Liver (tissue), 3 donors: ENCODE measurements around the gene CCDC192.

Source experiments
- GABPA ChIP-seq, 2 donors: IDR thresholded peaks in 1 of 2; conservative IDR thresholded peaks in 1 of 2; 2 replicates each; pipeline ENCODE4 v1.6.1; 2016; ENCODE audit warnings: antibody characterized with exemption in 2 of 2, mild to moderate bottlenecking in 1 of 2, moderate library complexity in 1 of 2
- TF ChIP-seq, protein P1 (sequence below): fragments of 150-350 bp; IDR thresholded peaks from 2 replicates; pipeline ENCODE4 v1.5.1; 2017; ENCODE audit warnings: improper control_type of control experiment, low read depth, low read length; ENCODE audit not compliant: missing input control
- TF ChIP-seq, protein P2 (sequence below): IDR thresholded peaks from 2 replicates; pipeline ENCODE4 v1.6.1; 2016; ENCODE audit warnings: antibody characterized with exemption, mild to moderate bottlenecking
- TF ChIP-seq, protein P3 (sequence below): IDR thresholded peaks from 2 replicates; pipeline ENCODE4 v1.6.1; 2016; ENCODE audit warnings: antibody characterized with exemption
- donor health status: healthy.
- donor health status: healthy.

DNA sequence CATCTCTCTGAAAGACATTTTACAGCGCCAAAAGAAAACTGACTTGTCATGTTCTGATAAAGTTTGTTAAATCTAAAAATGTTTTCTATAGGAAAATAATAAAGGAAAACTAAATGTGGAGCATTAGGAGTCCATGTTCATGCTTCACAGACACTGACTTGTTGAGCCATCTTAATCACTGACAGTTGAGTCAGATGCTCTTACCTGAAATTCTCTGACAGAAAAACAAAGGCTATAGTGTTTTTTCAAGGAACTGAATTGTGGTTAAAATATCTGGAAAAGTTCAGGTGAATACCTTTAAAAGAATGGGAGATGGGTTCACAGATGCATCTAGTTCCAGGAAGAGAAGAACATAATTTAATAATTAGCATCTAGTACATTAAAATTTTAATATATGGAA, 266.9 kb downstream of the CCDC192 start:
- TF ChIP-seq, protein P1, sequence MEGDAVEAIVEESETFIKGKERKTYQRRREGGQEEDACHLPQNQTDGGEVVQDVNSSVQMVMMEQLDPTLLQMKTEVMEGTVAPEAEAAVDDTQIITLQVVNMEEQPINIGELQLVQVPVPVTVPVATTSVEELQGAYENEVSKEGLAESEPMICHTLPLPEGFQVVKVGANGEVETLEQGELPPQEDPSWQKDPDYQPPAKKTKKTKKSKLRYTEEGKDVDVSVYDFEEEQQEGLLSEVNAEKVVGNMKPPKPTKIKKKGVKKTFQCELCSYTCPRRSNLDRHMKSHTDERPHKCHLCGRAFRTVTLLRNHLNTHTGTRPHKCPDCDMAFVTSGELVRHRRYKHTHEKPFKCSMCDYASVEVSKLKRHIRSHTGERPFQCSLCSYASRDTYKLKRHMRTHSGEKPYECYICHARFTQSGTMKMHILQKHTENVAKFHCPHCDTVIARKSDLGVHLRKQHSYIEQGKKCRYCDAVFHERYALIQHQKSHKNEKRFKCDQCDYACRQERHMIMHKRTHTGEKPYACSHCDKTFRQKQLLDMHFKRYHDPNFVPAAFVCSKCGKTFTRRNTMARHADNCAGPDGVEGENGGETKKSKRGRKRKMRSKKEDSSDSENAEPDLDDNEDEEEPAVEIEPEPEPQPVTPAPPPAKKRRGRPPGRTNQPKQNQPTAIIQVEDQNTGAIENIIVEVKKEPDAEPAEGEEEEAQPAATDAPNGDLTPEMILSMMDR = no peak
- TF ChIP-seq, protein P2, sequence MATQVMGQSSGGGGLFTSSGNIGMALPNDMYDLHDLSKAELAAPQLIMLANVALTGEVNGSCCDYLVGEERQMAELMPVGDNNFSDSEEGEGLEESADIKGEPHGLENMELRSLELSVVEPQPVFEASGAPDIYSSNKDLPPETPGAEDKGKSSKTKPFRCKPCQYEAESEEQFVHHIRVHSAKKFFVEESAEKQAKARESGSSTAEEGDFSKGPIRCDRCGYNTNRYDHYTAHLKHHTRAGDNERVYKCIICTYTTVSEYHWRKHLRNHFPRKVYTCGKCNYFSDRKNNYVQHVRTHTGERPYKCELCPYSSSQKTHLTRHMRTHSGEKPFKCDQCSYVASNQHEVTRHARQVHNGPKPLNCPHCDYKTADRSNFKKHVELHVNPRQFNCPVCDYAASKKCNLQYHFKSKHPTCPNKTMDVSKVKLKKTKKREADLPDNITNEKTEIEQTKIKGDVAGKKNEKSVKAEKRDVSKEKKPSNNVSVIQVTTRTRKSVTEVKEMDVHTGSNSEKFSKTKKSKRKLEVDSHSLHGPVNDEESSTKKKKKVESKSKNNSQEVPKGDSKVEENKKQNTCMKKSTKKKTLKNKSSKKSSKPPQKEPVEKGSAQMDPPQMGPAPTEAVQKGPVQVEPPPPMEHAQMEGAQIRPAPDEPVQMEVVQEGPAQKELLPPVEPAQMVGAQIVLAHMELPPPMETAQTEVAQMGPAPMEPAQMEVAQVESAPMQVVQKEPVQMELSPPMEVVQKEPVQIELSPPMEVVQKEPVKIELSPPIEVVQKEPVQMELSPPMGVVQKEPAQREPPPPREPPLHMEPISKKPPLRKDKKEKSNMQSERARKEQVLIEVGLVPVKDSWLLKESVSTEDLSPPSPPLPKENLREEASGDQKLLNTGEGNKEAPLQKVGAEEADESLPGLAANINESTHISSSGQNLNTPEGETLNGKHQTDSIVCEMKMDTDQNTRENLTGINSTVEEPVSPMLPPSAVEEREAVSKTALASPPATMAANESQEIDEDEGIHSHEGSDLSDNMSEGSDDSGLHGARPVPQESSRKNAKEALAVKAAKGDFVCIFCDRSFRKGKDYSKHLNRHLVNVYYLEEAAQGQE = no peak
- no peak for TF ChIP-seq GABPA (IDR thresholded peaks at IDR 0.05 in 1 of 2, conservative IDR thresholded peaks at IDR 0.05 in 1 of 2)
- TF ChIP-seq, protein P3, sequence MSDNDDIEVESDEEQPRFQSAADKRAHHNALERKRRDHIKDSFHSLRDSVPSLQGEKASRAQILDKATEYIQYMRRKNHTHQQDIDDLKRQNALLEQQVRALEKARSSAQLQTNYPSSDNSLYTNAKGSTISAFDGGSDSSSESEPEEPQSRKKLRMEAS = no peak
